ENCODE results near the gene MAN2A1.
A peak's percentile ranks its signal among the peaks of the same experiment; 100 is the strongest.
"Not testable (repeated sequence)": the region's sequence is repeated elsewhere in the genome, so short reads cannot be mapped to it uniquely, and the experiment has no call there.

The MAN2A1 gene

DNA sequence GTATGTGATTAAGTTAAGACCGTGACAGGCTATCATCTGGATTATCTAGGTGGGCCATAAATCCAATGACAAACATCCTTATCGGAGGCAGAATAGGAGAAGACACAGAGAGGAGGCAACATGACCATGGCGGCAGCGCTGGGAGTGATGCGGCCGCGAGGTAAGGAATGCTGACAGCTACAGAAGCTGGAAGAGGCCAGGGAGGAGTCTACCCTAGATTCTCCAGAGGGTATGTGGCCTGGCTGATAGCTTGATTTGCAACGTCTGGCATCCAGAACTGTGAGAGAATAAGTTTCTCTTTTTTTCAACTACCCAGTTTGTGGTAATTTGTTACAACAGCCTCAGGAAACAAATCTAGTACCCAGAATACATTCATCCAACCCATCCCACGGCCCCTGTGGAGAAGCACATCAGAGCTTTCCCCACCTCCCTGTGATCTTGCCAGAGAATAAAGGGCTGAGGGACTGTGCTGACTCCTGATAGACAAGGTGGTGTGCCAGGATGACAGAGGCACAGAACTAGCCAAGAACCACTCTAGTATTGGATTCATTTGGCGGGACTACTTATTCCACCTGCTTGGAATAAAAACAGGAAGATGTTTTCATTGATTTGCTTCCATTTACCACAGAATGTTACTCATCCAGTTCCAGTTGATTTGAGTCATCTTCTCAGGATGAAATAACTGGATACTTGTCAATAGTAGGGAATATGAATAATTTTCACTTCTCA lies 187.4 kb downstream of the MAN2A1 start:
- no peak for DNase-seq

DNA sequence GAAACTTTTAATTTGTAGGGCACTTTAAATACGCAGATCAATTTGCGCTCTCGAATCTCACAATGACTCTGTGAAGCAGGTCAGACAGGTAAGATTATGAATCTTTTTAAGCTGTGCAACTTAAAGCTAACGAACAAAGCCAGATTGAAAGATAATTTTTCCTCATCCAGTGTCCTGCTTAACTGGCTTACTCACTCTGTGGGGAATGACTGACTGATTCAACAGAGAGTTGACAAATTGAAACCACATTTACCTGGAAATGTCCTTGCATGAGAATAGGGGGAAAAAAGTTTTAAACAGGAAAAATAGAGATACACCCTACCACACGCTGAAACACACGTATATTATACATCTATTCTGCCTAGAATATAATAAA lies 187.9 kb downstream of the MAN2A1 start:
- DNase-seq: no peak

DNA sequence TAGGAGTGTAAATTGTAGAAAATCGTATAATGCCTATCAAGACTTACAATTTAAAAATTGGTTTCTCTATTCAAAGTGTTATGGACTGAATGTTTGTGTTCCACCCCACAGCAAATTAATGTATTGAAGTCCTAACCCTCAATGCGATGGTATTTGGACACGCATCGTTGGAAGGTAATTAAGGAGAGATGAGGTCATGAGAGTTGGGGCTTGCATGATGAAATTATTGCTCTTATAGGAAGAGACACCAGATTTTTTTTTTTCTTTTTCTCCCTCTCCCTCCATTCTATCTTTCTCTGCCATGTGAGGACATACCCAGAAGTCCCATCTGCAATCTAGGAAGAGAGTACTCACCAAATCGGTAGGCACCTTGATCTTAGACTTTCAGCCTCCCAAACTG lies 189.2 kb downstream of the MAN2A1 start:
- no peak for DNase-seq

DNA sequence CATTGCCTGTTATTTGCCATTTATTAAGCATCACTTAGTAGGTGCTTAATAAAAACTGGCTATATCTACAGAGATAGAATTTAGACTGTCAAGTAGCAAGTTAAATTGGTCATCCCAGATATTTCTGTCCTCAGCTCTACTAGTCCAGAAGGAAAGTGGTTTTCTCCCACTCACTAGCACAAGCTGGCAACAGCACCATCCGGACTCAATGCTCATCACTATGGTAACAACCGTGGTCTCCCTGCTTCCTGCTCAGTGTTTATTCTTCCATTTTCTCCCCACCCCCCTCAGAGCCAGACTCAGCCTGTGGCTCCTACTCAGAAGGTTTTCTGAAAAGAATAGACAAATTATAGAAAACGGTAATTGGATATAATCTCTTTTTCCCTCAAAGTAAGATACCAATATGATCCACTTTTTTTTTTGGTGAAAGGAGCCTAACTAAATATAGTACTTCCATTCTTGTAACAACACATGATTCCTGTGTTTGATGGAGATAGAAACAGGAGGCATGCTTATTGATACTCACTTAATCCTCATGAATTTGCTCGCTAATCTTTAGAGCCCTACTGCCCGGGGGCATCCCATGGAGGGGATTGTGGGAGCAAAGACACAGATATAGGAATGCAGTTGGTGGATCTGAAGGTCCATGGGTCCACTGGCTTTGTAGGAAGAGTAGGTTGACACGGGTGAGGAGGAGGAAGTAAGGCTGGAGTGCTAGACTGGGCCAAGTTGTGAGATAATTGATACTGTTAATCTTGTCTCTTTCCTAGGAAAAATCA lies 191.4 kb downstream of the MAN2A1 start:
- no peak for DNase-seq

DNA sequence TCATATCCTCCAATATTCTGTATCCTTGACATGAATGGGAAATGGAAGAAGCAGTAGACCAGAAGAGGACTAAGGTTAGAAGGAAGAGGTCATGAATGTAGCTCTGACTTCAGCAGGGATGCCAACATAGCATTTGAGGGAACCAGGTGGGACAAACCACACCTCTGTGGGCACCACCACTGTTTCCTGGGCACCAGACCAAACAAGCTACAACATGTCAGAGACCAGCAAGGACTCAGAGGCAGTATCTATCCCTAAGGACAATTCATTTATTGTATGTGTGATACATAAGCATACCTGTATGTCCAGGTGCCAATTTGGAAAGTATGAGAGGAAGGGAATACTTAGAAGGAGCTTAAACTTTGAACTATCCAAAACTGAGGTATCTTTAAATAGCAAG lies 192.8 kb downstream of the MAN2A1 start:
- DNase-seq: no peak

DNA sequence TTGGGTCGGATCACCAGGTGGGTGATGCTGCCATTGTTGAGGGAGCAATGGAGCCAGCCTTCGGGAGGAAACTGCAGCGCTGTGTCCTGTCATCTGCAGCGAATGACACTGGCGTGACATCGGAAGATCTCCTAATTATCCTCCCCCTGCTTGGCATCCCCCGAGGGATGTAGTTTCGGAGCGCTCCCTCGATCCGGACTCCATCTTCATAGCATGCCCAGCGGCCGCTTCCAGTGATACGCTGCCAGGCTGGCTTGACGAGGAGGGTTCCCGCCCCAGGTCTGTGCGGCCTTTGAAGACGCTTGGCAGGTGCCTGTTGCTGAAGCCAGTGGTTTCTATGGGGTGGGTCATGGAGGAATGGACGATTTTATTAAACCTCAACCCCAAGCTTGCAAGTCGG lies 194.9 kb downstream of the MAN2A1 start:
- DNase-seq: no peak

DNA sequence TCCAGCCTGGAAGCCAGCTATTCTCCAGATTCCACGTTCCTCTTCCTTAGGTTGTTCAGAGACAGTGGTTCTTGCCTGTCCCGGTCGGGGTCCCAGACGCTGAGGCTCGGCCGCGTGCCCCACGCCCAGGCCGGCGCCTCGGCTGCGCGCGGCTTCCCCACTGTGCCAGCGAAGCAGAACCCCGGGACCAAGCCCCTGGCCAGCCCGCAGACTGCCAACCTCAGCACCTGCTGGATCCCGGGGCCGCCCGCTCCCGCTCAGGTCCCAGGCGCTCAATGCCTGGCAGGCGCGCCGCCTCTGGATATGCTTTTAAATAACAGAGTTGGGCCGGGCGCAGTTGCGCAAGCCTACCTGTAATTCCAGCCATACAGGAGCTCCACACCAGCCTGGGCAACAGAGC lies 195.5 kb downstream of the MAN2A1 start:
- no peak for DNase-seq

DNA sequence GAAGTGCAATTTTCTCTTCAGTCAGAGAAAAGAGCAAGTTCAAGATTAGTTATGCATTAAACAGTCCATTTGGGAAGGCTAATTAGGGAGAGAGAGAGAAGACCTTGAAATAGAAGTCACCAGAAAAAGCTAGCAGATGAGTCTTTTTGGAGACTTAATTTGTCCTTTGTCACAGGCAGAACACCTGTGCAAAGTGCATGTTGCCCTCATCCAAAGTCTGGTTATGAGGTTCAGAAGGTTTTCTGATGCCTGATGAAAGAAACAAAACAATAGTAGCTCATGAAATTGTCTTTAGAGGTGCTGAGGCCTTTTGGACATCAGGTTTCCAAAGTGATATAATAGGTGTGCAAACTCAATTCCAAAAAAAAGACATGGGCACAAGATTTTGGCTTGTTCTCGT lies 199.3 kb downstream of the MAN2A1 start:
- no peak for DNase-seq

DNA sequence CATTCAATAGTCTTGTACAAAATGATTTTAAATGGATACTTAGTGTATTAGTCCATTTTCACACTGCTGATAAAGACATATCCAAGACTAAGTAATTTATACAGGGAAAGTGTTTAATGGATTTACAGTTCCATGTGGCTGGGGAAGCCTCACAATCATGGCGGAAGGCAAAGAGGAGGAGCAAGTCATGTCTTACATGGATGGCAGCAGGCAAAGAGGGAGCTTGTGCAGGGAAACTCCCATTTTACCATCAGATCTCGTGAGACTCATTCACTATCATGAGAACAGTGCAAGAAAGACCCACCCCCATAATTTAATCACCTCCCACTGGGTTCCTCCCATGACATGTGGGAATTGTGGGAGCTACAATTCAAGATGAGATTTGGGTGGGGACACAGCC lies 203.5 kb downstream of the MAN2A1 start:
- DNase-seq: not testable (repeated sequence)

DNA sequence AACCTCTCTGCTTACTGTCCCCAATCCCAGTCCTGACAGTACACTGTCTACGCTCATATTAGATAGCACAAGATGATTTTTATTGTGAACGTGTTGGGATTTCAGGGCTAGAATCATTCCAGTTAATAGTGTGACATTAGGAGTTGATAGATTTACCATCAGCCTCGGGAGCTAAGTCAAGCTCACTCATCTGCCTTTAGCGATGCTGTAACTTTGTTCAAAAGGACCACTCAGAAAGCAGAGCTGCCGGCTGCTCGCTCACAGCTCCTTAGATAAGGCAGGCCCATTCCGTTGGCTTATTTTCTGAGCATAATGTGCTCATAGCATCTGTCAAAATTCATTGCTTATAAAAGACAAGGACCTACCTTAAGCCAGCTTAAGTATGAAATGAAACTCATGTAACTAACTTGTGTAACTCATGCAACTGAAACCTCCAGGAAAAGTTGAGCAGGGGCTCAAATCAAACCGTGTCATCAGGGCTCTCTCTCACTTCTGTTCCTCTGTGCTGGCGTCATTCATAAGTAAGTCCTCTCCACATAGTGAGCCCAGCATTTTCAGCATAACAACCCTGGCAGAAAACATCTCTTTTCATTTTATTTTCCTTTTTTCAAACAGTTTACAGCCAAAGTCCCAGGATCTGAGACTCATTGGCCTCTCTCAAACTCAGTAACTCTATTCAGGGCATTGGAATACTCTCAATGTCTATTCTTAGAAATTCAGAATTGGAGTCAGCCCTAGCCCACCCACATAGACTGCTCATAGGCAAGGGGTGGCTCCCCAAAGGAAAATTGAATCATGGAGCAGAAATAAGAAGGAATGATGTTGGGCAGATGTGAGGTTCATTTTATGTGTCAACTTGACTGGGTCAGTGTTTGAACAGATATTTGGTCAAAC lies 208.8 kb downstream of the MAN2A1 start:
- no peak for DNase-seq

DNA sequence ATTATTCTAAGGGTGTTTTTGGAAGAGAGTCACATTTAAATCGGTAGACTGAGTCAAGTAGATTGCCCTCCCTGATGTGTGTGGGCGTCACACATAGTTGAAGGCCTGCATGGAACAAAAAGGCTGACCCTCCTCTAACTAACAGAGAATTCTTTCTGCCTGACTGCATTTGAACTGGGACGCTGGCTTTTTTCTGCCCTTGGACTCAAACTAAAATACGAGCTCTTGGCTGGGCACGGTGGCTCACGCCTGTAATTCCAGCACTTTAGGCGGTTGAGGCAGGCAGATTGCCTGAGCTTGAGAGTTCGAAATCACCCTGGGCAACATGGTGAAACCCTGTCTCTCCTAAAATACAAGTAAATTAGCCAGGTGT lies 209.4 kb downstream of the MAN2A1 start:
- no peak for DNase-seq

DNA sequence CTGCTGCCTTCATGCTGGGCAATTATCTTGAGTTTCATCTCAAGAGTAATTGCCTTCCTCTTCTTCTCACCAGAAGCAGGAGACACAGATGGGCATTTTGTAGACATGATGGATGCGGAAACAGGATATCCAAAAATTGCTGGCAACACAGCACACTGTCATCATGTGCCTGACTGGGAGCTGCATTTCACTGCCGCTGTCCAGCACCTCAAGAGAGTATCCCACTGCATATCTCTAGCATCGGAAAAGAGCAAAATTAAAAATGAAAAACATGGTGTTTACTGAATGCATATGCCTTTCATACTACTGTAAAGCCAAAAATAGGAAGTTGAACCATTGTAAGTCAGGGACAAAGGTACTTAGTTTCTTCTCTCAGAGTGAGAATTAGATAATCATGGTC lies 210.7 kb downstream of the MAN2A1 start:
- DNase-seq: no peak

DNA sequence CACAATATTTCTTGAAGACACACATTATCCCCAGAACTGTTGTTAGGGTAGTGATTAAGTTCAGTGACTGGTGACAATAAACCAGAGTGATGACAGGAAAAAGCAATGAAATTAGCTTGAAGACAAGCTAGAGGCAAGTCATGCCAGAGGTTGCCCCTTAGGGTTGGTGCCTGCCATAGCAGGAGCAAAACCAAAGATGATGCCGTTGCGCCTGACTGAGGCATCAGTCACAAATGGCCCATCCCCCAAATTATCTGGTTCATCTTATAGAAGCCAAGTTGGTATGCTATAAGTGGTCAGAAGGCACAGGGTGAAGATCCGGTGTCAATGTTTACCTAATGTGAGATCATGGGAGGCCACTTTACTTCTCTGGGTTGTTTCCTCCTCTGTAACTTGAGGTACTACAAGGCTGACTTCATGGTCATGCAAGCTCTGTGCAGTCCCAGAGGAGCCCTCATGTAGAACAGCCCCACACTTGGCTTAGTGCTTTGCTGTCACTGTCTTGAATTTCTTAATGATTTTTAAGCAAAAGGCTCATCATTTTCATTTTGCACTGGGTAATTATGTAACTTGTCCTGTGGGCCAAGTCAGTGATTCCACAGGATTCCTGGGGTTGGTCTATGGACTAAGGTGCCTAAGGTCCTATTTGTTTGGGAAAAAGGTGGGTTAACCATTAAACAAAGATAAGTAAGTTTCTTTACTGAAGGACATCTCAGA lies 211.3 kb downstream of the MAN2A1 start:
- peak; percentile 12 for DNase-seq

DNA sequence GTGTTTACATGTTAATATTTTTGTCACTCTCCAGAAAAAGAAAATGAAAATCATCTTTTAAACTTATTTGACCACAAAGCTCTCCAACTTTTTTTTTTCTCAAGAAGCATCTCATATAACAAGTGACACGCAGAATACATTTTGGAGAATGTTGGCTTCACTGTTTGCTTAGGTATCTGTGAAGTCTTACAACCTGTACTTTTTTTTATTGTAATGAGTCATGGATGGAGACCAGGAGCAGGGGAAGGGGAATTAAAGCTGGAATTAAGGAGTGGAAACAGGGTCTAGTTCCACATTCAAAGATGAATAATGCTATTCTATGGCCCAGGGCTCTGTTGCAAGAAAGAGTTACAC lies 211.9 kb downstream of the MAN2A1 start:
- no peak for DNase-seq

DNA sequence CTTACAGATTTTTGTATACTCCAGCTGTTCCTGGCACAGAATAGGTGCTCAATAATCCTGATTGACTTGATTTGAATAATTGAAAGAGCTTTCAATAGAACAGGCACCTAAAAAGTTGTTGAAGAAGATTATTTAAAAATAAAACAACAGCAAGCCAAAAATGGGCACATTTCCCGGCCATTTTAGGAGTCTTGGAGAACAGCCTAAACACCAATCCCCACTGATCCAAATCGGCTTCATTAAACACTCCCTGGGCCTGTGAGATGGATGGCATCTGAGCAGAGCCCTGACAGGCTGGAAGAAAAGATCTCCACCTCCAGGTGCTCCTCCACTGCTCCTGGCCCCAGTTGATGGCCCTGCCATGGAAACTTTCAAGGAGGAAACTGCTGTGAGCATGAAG lies 213.3 kb downstream of the MAN2A1 start:
- no peak for DNase-seq

DNA sequence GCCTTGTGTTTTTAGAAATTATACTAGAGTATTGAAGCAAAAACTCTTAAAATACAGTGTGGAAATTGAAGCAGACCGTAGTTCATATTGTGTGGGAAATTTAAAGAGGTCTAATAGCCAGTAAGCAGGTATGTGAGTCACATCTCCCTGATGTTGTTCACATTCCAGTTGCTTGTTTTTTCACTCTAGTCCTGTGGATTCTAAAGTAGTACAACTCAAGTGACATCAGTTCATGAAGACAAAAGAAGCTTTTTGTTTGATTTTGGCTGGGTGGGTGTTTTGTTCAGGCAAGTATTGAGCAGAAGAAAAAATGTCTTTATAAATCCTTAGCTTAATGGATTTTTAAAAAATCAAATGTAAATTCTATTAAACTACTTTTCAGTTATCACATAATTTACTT lies 216.2 kb downstream of the MAN2A1 start:
- peak; percentile 6 for DNase-seq

DNA sequence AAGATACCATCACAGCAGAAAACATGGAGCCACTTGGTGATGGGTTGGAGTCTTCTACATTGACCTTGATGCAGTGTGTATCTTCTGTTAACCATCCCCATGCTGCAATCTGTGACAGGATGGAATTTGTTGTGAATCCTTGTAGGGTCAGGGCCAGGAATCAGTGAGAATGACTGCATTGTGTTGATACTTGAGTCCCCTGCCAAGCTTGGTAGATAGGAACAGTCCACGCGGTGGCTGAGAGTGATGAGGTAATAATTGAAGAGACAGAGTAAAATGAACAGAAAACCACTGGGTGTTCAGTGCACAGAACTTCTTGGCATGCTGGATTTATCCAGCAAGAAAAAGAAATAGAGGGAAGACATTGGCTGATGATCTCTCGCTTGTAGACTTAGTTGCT lies 217.5 kb downstream of the MAN2A1 start:
- no peak for DNase-seq

DNA sequence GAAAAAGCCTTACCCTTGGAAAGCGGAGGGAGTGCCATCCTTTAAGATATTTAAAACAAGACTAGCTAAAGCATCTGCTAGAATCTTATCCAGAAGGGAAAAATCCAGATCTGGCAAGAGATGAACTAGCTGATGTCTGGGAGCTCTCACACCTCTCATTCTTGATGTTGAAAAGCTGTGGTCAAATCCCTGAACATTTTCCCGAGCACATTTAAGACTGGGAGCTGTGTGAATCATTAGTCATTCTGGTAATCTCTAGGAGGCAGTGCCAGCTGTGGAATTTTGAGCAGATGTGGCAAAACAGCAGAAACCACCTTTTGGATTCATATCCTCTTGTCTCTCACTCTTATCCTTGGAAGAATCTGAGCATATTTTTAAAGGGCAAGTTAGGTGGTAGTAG lies 218.0 kb downstream of the MAN2A1 start:
- DNase-seq: no peak

DNA sequence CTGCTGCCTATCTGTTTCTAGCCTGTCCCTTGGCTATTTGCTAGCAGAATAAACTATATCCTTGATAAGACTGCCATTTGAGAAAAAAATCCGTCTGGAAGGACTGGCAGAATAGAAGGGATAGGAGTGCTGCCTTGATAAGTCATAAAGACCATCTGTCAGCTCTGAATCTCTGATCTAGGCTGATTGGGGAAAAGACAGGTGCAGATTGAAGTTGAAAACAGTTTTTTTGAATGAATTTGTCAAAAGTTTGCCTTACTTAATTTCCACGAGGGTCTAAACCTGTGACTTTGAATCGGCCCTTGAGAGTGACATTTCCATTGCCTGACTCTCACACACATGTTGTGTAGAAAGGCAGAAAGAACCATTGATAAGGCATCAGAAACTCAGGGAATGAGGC lies 218.6 kb downstream of the MAN2A1 start:
- no peak for DNase-seq

DNA sequence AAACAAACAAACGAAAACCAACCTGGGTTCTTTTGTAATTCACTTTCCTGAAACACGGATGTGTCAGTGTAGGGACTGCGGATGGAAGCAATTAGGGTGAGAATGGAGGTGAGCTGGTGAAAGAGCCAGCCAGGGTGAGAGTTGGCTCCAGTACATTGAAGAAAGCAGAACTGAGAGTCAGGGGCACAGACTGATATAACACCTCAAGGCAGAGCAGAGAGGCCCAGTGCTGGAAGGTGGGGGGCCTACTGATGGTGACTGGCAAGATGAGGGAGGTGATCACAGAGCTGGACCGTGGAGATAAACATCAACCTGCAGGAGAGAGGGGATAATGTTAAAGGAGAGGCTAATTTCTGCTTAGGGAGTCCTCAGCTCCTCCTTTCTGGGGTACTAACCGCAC lies 221.1 kb downstream of the MAN2A1 start:
- DNase-seq: no peak

DNA sequence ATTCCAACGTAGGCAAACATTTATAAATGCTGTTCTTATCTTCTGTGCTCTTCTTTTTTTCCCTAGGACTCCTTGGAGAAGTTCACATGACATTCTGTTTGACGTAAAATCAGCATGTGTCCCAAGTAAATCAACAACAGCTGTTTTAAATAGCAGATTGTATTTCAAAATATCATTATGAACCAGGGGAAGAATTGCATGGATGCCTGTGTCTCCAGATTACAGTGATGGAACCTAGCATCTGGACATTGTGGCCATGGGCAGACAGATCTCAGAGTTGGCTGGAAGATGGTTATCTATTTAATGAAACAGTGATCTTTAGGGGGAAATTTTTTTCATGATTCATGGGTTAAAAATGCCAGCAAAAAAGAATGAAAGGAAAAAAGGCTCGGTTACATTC lies 222.0 kb downstream of the MAN2A1 start:
- no peak for DNase-seq

DNA sequence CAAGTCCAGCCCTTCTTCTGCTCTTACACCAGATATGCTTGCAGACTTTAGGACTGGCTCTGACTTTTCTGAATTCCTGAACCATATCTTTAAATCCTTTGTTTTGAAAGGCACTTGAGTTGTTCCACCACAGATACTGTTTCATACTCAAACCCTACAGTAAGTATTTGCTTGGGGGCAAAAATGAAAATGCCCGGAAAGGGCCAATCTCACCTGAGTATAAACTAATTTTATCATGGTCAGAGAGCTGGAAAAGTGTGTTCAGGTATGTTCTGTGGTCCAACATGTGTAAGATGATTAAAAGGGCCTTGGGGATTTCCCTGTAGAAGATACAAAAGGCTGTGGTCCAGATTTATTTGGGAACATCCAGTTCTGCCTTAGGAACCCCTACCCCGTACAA lies 225.2 kb downstream of the MAN2A1 start:
- no peak for DNase-seq

DNA sequence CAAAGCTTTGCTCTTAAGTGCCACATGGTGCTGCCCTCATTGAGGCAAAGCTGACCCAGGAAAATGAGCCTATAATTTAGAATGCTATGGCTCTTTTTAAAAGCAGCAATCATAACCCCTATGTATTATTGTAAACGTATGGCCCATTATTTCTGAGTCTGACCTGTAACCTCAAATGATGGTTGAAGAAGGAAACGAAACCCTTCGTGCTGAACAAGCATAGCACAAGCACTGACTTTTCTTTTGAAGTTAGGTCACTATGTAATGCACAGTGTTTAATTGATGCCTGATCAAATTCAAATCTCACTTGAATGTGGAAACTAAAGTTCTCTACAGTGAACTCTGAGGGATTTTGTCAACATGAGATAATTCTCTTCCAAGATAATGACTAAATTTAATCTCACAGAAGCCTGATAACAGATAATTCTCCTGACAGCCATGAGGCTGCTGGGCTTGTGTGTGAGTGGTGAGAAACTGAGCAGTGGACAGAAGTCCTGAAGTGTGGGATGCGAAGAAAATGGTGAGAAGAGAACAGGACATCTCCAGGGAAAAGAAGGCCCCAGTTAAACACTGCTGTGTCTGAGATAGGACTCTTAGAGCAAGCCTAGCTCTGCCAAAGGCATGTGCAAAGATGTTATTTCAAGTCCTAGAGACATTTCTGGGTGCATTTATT lies 226.9 kb downstream of the MAN2A1 start:
- no peak for DNase-seq
